ENCODE results near the gene NCS1.
"Not testable (repeated sequence)": the region's sequence is repeated elsewhere in the genome, so short reads cannot be mapped to it uniquely, and the experiment has no call there.

The NCS1 gene

GRCh38 chr9:130266236-130267098 lies 94.3 kb downstream of the NCS1 start:
- DNase-seq: no peak

- no peak for DNase-seq
Observed at GRCh38 chr9:130267930-130268329, 95.7 kb downstream of the NCS1 start.

GRCh38 chr9:130268521-130269211 lies 96.5 kb downstream of the NCS1 start:
- no peak for DNase-seq

- no peak for DNase-seq
Observed at GRCh38 chr9:130271473-130271872, 99.3 kb downstream of the NCS1 start.

GRCh38 chr9:130275156-130275555 lies 103.0 kb downstream of the NCS1 start:
- no peak for DNase-seq

GRCh38 chr9:130276121-130276520 lies 103.9 kb downstream of the NCS1 start:
- DNase-seq: no peak

- DNase-seq: no peak
Observed at GRCh38 chr9:130276955-130277354, 104.8 kb downstream of the NCS1 start.

GRCh38 chr9:130277525-130277924 lies 105.3 kb downstream of the NCS1 start:
- DNase-seq: not testable (repeated sequence)

GRCh38 chr9:130283539-130284248 lies 111.5 kb downstream of the NCS1 start:
- no peak for DNase-seq

- DNase-seq: no peak
Observed at GRCh38 chr9:130284249-130284625, 112.0 kb downstream of the NCS1 start.

GRCh38 chr9:130284690-130285089 lies 112.5 kb downstream of the NCS1 start:
- no peak for DNase-seq

- no peak for DNase-seq
Observed at GRCh38 chr9:130285271-130285670, 113.1 kb downstream of the NCS1 start.

GRCh38 chr9:130286072-130286770 lies 114.0 kb downstream of the NCS1 start:
- DNase-seq: no peak
